Stimulated activated CD4-positive, alpha-beta T cell treated with anti-CD3 and anti-CD28 coated beads, TNF-alpha, amount 100 ng/mL, for 24 hours (primary cell): ENCODE data around the gene ZNRF3.

ENCODE experiments used
- DNase-seq, 3 experiments: peaks; one replicate each; pipeline ENCODE4 v3.0.0-alpha.2; 2020; ENCODE audit warnings: low read depth in 3 of 3

ZNRF3 gene

GRCh38 chr22:29009148-29009547 lies 125.8 kb downstream of the ZNRF3 start:
- DNase-seq, result no peak

- DNase-seq, result no peak
Observed at GRCh38 chr22:29011240-29012100, 128.1 kb downstream of the ZNRF3 start.

GRCh38 chr22:29012101-29012433 lies 128.7 kb downstream of the ZNRF3 start:
- DNase-seq, result no peak

GRCh38 chr22:29012952-29013351 lies 129.6 kb downstream of the ZNRF3 start:
- no peak for DNase-seq

GRCh38 chr22:29014293-29014692 lies 130.9 kb downstream of the ZNRF3 start:
- DNase-seq, result no peak

- no peak for DNase-seq
Observed at GRCh38 chr22:29014773-29015172, 131.4 kb downstream of the ZNRF3 start.

GRCh38 chr22:29016067-29016938 lies 132.9 kb downstream of the ZNRF3 start:
- DNase-seq, result no peak

GRCh38 chr22:29018293-29019189 lies 135.2 kb downstream of the ZNRF3 start:
- DNase-seq, result no peak

- DNase-seq, result no peak
Observed at GRCh38 chr22:29022101-29022817, 138.9 kb downstream of the ZNRF3 start.

- no peak for DNase-seq
Observed at GRCh38 chr22:29023172-29023796, 139.9 kb downstream of the ZNRF3 start.

GRCh38 chr22:29026579-29026978 lies 143.2 kb downstream of the ZNRF3 start:
- no peak for DNase-seq

- no peak for DNase-seq
Observed at GRCh38 chr22:29028468-29028867, 145.1 kb downstream of the ZNRF3 start.

- no peak for DNase-seq
Observed at GRCh38 chr22:29029202-29030000, 146.0 kb downstream of the ZNRF3 start.

GRCh38 chr22:29030016-29030617 lies 146.7 kb downstream of the ZNRF3 start:
- no peak for DNase-seq

- DNase-seq, result no peak
Observed at GRCh38 chr22:29030618-29031226, 147.3 kb downstream of the ZNRF3 start.

GRCh38 chr22:29031227-29032011 lies 148.0 kb downstream of the ZNRF3 start:
- no peak for DNase-seq

GRCh38 chr22:29032014-29032475 lies 148.7 kb downstream of the ZNRF3 start:
- no peak for DNase-seq

GRCh38 chr22:29032584-29032983 lies 149.2 kb downstream of the ZNRF3 start:
- no peak for DNase-seq
